Measurements from ENCODE around the gene SLCO2B1. TPM values are rescaled to one million over a fixed set of nuclear protein-coding genes. Genes with fewer than 3 reads are reported as not detected.
A peak's percentile ranks its signal among the peaks of the same experiment; 100 is the strongest.
"Not testable (repeated sequence)": the region's sequence is repeated elsewhere in the genome, so short reads cannot be mapped to it uniquely, and the experiment has no call there.

The SLCO2B1 gene
- total RNA-seq (2014; rRNA removed; shearing (Covaris generic)), result 3.0 TPM in 1 of 2 replicates, not detected in the other

GRCh38 chr11:75150879-75151278 lies at the start of gene SLCO2B1:
Gene SLCO2B1 (plus strand): TSS chr11:75151107. CDS start chr11:75151382, 275 bp downstream.
- DNase-seq (ENCODE audit: low spot score), result no peak

GRCh38 chr11:75101424-75102128 lies 49.3 kb upstream of the SLCO2B1 start:
- no peak for DNase-seq (ENCODE audit: low spot score)

GRCh38 chr11:75103380-75104026 lies 47.4 kb upstream of the SLCO2B1 start:
- DNase-seq (ENCODE audit: low spot score), result peak; percentile 47

GRCh38 chr11:75105462-75105925 lies 45.4 kb upstream of the SLCO2B1 start:
- no peak for DNase-seq (ENCODE audit: low spot score)

- DNase-seq (ENCODE audit: low spot score), result not testable (repeated sequence)
Measured at GRCh38 chr11:75105967-75106681, 44.8 kb upstream of the SLCO2B1 start.

GRCh38 chr11:75107187-75107586 lies 43.7 kb upstream of the SLCO2B1 start:
- DNase-seq (ENCODE audit: low spot score), result no peak

- no peak for DNase-seq (ENCODE audit: low spot score)
Measured at GRCh38 chr11:75112200-75112599, 38.7 kb upstream of the SLCO2B1 start.

GRCh38 chr11:75113030-75113429 lies 37.9 kb upstream of the SLCO2B1 start:
- no peak for DNase-seq (ENCODE audit: low spot score)

GRCh38 chr11:75114465-75114864 lies 36.4 kb upstream of the SLCO2B1 start:
- no peak for DNase-seq (ENCODE audit: low spot score)

- no peak for DNase-seq (ENCODE audit: low spot score)
Measured at GRCh38 chr11:75118577-75118976, 32.3 kb upstream of the SLCO2B1 start.

GRCh38 chr11:75126564-75126963 lies 24.3 kb upstream of the SLCO2B1 start:
- DNase-seq (ENCODE audit: low spot score), result no peak

- DNase-seq (ENCODE audit: low spot score), result no peak
Measured at GRCh38 chr11:75132080-75132479, 18.8 kb upstream of the SLCO2B1 start.

- DNase-seq (ENCODE audit: low spot score), result no peak
Measured at GRCh38 chr11:75133976-75134375, 16.9 kb upstream of the SLCO2B1 start.

- DNase-seq (ENCODE audit: low spot score), result no peak
Measured at GRCh38 chr11:75135021-75135650, 15.8 kb upstream of the SLCO2B1 start.

GRCh38 chr11:75135651-75136050 lies 15.3 kb upstream of the SLCO2B1 start:
- DNase-seq (ENCODE audit: low spot score), result no peak

GRCh38 chr11:75140269-75141138 lies 10.4 kb upstream of the SLCO2B1 start:
- DNase-seq (ENCODE audit: low spot score), result peak; percentile 32

GRCh38 chr11:75141166-75141565 lies 9.7 kb upstream of the SLCO2B1 start:
- no peak for DNase-seq (ENCODE audit: low spot score)

- peak; percentile 96 for DNase-seq (ENCODE audit: low spot score)
Measured at GRCh38 chr11:75142714-75143419, 8.0 kb upstream of the SLCO2B1 start.

- DNase-seq (ENCODE audit: low spot score), result no peak
Measured at GRCh38 chr11:75143420-75143731, 7.5 kb upstream of the SLCO2B1 start.

- DNase-seq (ENCODE audit: low spot score), result no peak
Measured at GRCh38 chr11:75144716-75145014, 6.2 kb upstream of the SLCO2B1 start.
